HepG2 (cell line): Measurements from ENCODE around the gene EWSR1. TPM values are rescaled to one million over a fixed set of nuclear protein-coding genes. Genes with fewer than 3 reads are reported as not detected.

Source experiments
- IKZF5 ChIP-seq: IDR thresholded peaks from 2 replicates; pipeline ENCODE4 v1.6.1; 2018; ENCODE audit warnings: missing genetic modification reagents, mild to moderate bottlenecking, missing compliant biosample characterization
- MAFK ChIP-seq, 2 experiments: IDR thresholded peaks in 1 of 2; conservative IDR thresholded peaks in 1 of 2; 2 replicates each; pipeline ENCODE4 v1.6.1; 2011; ENCODE audit warnings: improper control_type of control experiment in 2 of 2, low read length in 2 of 2
- MBD4 ChIP-seq: IDR thresholded peaks from 2 replicates; pipeline ENCODE4 v1.6.1; 2012; ENCODE audit warnings: low read length, inconsistent platforms, borderline replicate concordance
- NFKB2 ChIP-seq: sonication (generic); formaldehyde crosslinking; IDR thresholded peaks from 2 replicates; pipeline ENCODE4 v1.4.0; 2020; ENCODE audit warnings: missing genetic modification reagents, borderline replicate concordance
- POLR2AphosphoS2 ChIP-seq: IDR thresholded peaks from 2 replicates; pipeline ENCODE4 v1.6.1; 2011; ENCODE audit warnings: low read depth, low read length, improper control_type of control experiment
- RXRA ChIP-seq: sonication (generic); formaldehyde crosslinking; IDR thresholded peaks from 2 replicates; pipeline ENCODE4 v1.5.1; 2020; ENCODE audit warnings: missing genetic modification reagents
- TEF ChIP-seq: sonication (generic); formaldehyde crosslinking; IDR thresholded peaks from 2 replicates; pipeline ENCODE4 v1.5.0; 2020; ENCODE audit warnings: missing genetic modification reagents
- ZMAT5 ChIP-seq: sonication (generic); formaldehyde crosslinking; IDR thresholded peaks from 2 replicates; pipeline ENCODE4 v1.5.0; 2020; ENCODE audit warnings: mild to moderate bottlenecking, low read depth, missing genetic modification reagents, borderline replicate concordance
- ZNF205 ChIP-seq: IDR thresholded peaks from 2 replicates; pipeline ENCODE4 v1.6.1; 2018; ENCODE audit warnings: missing biosample characterization, missing genetic modification reagents
- ZNF232 ChIP-seq: sonication (generic); formaldehyde crosslinking; IDR thresholded peaks from 2 replicates; pipeline ENCODE4 v1.4.0; 2020; ENCODE audit warnings: missing genetic modification reagents, borderline replicate concordance
- ZNF407 ChIP-seq: sonication (generic); formaldehyde crosslinking; IDR thresholded peaks from one replicate; pipeline ENCODE4 v1.5.1; 2020; ENCODE audit warnings: mild to moderate bottlenecking, missing genetic modification reagents; ENCODE audit errors: not compliant biosample characterization
- ZNF589 ChIP-seq: sonication (generic); formaldehyde crosslinking; conservative IDR thresholded peaks from 2 replicates; pipeline ENCODE4 v1.8.0; 2022; ENCODE audit warnings: mild to moderate bottlenecking, moderate library complexity, missing genetic modification reagents
- ZNF646 ChIP-seq: sonication (generic); formaldehyde crosslinking; IDR thresholded peaks from 2 replicates; pipeline ENCODE4 v1.9.0; 2021; ENCODE audit warnings: mild to moderate bottlenecking, missing genetic modification reagents
- polyA plus RNA-seq, 8 experiments: library from polyadenylated mRNA; depleted of rRNA in 3 of 8; stranded (reverse) in 7 of 8; unstranded in 1 of 8; fragments of >200 nt; fragmentation: Illumina TruSeq in 4 of 8; extraction: Trizol in 4 of 8; gene quantifications; 2 replicates each; pipeline versions ENCODE4 v1.2.1 to v1.2.3, GENCODE V29; 2011 to 2016; ENCODE audit warnings: low read depth in 4 of 8, missing spikeins in 1 of 8, mixed read lengths in 1 of 8; ENCODE audit not compliant: insufficient read depth in 1 of 8
- total RNA-seq, 5 experiments: library from RNA; depleted of rRNA; stranded (reverse); fragments of >200 nt; fragmentation: Illumina TruSeq; extraction: Trizol; gene quantifications; 2 replicates each; pipeline ENCODE4 v1.2.3, GENCODE V29; 2016; ENCODE audit warnings: low read depth in 1 of 5

Gene EWSR1
- total and polyA plus RNA-seq, 2 of the 13 experiments (the other 11 are each of a cell fraction or from before 2014, with no cell fraction given): 211 to 326 TPM

- TF ChIP-seq ZNF407 (CRISPR knock-in tag) (no peak), ZNF646 (CRISPR knock-in tag) (no peak), TEF (no peak), MAFK (conservative IDR thresholded peaks at IDR 0.05 in 1 of 2, IDR thresholded peaks at IDR 0.05 in 1 of 2; ENCODE audit: low read length in 2 of 2) (no peak), ZNF589 (CRISPR knock-in tag) (no peak), MBD4 (no peak), ZMAT5 (no peak), ZNF232 (no peak), ZNF205 (CRISPR knock-in tag) (no peak), POLR2AphosphoS2 (no peak), RXRA (no peak), IKZF5 (CRISPR knock-in tag) (no peak), NFKB2 (CRISPR knock-in tag) (no peak)
Measured at GRCh38 chr22:29334148-29334547, 66.1 kb downstream of the EWSR1 start (continued).
